ENCODE data around the gene MUC5AC.
"Not testable (repeated sequence)": the region's sequence is repeated elsewhere in the genome, so short reads cannot be mapped to it uniquely, and the experiment has no call there.

Gene MUC5AC

DNA sequence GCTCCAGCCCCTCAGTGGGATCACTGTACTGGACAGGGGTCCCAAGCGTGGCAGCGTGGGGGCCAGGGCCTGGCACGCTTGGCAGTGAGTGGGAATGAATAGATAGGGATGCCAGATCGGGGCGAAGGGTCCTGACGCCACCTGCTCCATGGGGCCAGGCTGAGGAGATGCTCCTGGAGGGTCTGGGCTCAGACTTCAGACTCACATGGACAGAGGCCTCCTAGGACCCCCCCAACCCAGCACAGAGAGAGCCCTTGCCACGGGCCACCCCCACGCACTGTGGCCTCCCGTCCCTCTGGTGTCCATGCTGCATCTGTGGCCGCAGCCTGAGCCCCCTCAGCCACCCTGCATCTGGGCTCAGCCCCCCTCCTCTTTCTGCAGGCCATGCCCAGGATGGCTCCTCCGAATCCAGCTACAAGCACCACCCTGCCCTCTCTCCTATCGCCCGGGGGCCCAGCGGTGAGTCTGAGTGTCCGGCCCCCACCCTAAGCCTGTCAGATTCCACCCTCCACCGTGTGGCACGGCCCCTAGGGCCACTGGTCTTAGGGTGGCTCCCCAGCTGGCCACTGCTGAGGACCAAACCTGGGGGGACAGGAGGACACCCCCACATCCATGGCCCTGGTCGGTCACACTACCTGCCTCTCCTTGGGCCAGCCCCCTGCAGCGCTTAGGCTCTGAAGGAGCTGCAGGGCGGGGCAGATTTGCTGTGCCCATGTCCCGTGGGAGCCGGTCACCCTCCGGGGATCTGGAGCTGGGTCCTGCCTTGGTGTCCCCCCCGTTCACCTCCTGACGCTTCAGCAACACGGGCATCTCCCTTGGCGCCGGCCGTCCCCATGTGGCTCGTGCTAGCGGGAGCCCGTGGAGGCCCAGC, 2.7 kb downstream of the MUC5AC start:
- no peak for DNase-seq (ENCODE audit: low read depth in 2 of 2)

- DNase-seq (ENCODE audit: low read depth in 2 of 2): no peak
Observed at GRCh38 chr11:1161410-1162137, 3.8 kb downstream of the MUC5AC start.

DNA sequence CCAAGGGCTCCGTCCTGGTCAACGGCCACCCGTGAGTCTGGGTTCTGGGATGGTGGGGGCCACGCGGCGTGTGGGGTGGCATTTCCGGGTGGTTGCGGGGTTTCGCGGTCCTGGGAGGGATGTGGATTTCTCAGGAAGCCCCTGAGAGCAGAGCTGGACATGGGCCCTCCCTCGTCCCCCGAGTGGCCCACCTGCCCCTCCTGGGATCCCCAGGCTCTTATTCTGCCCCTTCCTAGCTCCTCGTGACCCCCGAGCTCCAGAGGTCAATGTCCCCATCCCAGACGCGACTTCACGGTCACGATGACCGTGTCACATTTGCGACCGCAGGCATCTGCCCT, 4.4 kb downstream of the MUC5AC start:
- DNase-seq (ENCODE audit: low read depth in 2 of 2): no peak

DNA sequence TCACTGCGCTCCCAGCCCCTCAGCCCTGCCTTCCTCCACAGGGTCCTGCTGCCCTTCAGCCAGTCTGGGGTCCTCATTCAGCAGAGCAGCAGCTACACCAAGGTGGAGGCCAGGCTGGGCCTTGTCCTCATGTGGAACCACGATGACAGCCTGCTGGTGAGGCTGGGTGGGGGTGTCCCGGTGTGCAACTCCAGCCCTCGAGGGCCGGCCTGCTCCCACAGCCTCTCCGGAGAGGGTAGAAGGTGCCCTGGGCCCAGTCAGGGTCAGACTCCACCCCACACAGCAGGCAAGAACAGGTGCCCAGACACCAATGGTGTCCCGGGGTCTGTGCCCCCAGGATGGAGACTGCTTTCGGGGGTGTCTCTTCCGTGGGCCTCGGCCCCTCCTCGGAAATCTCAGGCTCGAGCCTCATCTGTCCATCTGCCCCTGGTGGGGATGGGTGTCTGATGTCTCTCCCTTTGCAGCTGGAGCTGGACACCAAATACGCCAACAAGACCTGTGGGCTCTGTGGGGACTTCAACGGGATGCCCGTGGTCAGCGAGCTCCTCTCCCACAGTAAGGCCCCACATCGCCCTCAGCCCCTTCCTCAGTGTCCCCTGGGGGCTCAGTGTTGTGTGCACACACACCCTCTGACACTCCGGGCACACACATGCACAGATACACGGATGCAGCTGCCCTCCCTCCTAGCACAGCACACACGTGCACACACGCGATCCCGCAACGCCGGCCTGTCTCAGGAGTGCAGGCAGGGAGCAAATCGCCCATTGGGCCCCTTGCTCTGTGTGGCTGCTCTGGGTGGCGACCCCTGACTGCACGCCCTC, 4.9 kb downstream of the MUC5AC start:
- no peak for DNase-seq (ENCODE audit: low read depth in 2 of 2)

GRCh38 chr11:1163321-1163910, 5.7 kb downstream of the MUC5AC start:
- no peak for DNase-seq (ENCODE audit: low read depth in 2 of 2)

- DNase-seq (ENCODE audit: low read depth in 2 of 2): no peak
Observed at GRCh38 chr11:1163911-1164735, 6.4 kb downstream of the MUC5AC start.

- DNase-seq (ENCODE audit: low read depth in 2 of 2): not testable (repeated sequence)
Observed at GRCh38 chr11:1164779-1165255, 7.1 kb downstream of the MUC5AC start.

DNA sequence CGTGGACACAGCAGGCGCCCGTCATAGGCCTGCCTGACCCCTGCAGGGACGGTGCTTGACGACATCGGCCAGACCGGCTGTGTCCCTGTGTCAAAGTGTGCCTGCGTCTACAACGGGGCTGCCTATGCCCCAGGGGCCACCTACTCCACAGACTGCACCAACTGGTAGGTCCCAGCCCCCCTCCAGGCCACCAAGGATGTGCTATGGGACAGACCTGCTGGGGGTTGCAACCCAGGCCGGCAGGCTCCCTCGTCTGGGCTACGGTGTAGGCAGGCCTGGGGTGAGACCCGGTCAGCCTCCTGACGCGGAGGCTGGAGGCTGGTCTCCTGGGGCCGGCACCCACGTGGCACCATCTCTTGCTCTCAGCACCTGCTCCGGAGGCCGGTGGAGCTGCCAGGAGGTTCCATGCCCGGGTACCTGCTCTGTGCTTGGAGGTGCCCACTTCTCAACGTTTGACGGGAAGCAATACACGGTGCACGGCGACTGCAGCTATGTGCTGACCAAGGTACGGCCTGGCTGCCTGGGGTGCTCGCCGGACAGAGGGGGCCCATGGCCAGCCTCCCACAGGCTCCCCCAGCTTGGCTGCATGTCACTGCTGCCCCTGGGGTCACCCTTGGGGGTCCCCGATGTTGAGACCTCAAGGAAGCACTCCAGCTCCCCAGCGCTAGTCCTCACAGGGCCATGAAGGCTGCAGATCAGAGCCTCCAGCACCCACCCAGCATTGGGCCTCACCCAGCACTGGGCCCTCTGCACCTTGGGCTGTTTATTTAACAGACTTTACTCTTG, 7.7 kb downstream of the MUC5AC start:
- no peak for DNase-seq (ENCODE audit: low read depth in 2 of 2)

- DNase-seq (ENCODE audit: low read depth in 2 of 2): no peak
Observed at GRCh38 chr11:1167256-1167655, 9.5 kb downstream of the MUC5AC start.

GRCh38 chr11:1167751-1168231, 10.0 kb downstream of the MUC5AC start:
- DNase-seq (ENCODE audit: low read depth in 2 of 2): no peak

DNA sequence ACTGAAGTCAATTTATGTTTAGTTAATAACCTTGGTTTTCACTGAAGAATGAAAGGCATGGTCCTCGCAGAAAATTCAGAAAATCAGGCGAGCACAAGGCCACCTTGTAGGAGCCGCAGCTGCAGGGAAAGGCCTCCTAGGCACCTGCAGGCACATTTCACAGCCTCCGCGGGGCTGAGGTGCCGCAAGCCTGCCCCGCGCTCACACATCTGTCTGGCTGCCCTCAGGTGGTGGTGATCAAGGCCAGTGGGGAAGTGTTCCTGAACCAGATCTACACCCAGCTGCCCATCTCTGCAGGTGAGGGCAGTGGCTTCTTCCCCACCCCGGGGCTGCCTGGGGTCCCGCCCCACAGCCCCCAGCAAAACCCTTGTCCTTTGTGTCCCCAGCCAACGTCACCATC, 10.5 kb downstream of the MUC5AC start:
- DNase-seq (ENCODE audit: low read depth in 2 of 2): no peak

DNA sequence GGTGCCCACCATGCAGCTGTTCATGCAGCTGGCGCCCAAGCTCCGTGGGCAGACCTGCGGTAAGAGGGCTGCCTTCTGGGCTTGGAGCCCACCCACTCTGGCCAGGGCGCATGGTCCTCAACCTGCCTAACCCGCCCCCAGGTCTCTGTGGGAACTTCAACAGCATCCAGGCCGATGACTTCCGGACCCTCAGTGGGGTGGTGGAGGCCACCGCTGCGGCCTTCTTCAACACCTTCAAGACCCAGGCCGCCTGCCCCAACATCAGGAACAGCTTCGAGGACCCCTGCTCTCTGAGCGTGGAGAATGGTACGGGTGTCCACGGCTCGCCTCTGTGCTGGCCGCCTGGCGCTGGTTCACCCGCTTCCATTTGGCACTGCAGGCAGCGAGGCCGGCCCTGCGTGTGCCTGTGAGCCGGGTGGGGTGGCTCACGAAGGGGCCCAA, 11.0 kb downstream of the MUC5AC start:
- DNase-seq (ENCODE audit: low read depth in 2 of 2): no peak

DNA sequence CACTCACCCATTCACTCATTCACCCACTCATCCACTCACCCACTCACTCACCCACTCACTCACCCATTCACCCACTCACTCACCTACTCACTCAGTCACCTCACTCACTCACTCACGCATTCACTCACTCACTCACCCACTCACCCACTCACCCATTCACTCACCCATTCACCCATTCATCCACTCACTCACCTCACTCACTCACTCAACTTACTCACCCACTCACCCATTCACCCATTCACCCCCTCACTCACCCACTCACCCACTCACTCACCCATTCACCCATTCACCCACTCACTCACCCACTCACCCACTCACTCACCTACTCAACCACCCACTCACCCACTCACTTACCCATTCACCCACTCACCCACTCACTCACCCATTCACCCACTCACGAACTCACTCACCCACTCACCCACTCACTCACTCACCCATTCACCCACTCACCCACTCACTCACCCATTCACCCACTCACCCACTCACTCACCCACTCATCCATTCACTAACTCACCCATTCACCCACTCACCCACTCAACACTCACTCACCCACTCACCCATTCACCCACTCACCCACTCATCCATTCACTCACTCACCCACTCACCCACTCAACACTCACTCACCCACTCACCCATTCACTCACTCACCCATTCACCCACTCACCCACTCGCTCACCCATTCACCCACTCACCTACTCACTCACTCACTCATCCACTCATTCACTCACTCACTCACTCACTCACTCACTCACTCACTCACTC, 13.7 kb downstream of the MUC5AC start:
- DNase-seq (ENCODE audit: low read depth in 2 of 2): no peak

DNA sequence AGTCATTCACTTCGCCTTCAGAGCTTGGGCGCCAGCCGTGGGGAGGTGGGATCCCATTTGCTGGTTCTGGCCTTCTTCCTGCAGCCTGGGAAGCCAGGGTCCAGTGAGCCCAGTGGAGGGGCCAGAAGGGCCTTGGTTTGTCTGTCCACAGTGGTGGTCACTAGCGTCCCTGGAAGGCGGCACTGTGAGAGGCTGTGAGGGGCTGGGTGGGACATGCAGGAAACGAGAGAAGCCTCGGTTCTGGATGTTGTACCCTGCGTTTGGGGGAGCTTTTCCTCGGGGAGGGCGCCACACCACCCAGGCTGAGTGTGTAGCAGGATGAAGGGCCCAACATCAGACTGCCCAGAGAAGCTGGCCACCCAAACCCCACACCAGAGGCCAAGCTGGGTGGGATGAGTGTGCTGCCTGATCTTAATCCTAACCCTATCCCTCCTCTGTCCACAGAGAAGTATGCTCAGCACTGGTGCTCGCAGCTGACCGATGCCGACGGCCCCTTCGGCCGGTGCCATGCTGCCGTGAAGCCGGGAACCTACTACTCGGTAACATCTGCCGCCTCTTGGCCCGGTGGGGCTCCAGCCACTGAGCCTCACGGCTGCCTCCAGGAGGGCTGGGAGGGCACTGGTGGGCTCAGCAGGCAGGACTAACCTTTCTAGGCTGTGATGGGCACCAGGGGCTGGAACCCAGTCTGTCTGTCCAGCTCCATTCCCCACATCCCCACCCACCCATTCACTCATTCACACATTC, 14.4 kb downstream of the MUC5AC start:
- DNase-seq (ENCODE audit: low read depth in 2 of 2): no peak

GRCh38 chr11:1172729-1173117, 15.0 kb downstream of the MUC5AC start:
- DNase-seq (ENCODE audit: low read depth in 2 of 2): no peak

DNA sequence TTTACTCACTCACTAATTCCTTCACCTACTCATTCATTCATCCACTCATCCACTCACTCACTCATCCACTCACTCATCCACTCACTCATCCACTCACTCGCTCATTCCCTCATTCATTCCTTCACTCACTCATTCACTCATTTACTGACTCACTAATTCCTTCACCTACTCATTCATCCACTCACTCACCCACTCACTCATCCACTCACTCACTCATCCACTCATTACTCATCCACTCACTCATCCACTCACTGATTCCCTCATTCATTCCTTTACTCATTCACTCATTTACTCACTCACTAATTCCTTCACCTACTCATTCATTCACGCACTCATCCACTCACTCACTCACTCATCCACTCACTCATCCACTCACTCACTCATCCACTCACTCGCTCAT, 15.6 kb downstream of the MUC5AC start:
- not testable (repeated sequence) for DNase-seq (ENCODE audit: low read depth in 2 of 2)

- no peak for DNase-seq (ENCODE audit: low read depth in 2 of 2)
Observed at GRCh38 chr11:1174441-1175370, 17.0 kb downstream of the MUC5AC start.
